ENCODE results near the gene POM121L12. TPM values are rescaled to one million over a fixed set of nuclear protein-coding genes. Genes with fewer than 3 reads are reported as not detected.

POM121L12 gene
- total and polyA plus RNA-seq, 2 of the 4 experiments (the other 2 are of a cell fraction): not detected

DNA sequence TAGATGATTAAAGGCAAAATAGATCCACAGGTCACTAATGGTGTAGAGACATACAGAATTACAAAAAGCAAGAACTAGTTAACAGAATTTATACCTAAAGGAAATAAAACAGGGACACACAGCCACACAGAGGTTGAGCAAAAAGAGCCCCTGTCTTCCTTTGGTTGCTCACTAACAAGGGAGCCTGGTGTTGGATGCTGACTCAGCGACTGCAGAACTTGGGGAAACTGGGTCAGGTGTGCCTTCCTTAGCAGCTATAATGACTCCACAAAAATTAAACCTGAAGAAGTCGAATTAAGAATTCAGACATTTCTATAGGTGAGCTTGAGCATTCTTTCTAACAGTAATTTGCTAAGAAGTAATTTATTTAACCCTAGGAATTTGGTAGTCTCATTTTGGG is 15.0 kb downstream of the POM121L12 start:
- H2BK5ac ChIP-seq (ENCODE audit: low read depth, low read length, poor library complexity, severe bottlenecking): no peak overlapping the region
- no peak for TF ChIP-seq BHLHE40 (IDR thresholded peaks at IDR 0.05; ENCODE audit: low read depth, low read length)
- no peak for TF ChIP-seq FOS (IDR thresholded peaks at IDR 0.05; ENCODE audit: low read depth, low read length)
- no peak for TF ChIP-seq MXI1 (IDR thresholded peaks at IDR 0.05; ENCODE audit: borderline replicate concordance, low read depth, low read length)
- no peak for TF ChIP-seq MAZ (IDR thresholded peaks at IDR 0.05; ENCODE audit: borderline replicate concordance, low read depth, low read length)
- no peak for TF ChIP-seq RAD21 (IDR thresholded peaks at IDR 0.05; ENCODE audit: low read length)
- TF ChIP-seq CEBPB (IDR thresholded peaks at IDR 0.05; ENCODE audit: low read depth, low read length): no peak
- TF ChIP-seq, protein P1, sequence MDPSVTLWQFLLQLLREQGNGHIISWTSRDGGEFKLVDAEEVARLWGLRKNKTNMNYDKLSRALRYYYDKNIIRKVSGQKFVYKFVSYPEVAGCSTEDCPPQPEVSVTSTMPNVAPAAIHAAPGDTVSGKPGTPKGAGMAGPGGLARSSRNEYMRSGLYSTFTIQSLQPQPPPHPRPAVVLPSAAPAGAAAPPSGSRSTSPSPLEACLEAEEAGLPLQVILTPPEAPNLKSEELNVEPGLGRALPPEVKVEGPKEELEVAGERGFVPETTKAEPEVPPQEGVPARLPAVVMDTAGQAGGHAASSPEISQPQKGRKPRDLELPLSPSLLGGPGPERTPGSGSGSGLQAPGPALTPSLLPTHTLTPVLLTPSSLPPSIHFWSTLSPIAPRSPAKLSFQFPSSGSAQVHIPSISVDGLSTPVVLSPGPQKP (IDR thresholded peaks at IDR 0.05; ENCODE audit: borderline replicate concordance, low read depth, low read length): no peak
- TF ChIP-seq SMC3 (IDR thresholded peaks at IDR 0.05; ENCODE audit: low read depth, low read length): no peak
- no peak for TF ChIP-seq NFE2L2 (IDR thresholded peaks at IDR 0.05; ENCODE audit: low read depth, low read length)
- TF ChIP-seq, protein P2, sequence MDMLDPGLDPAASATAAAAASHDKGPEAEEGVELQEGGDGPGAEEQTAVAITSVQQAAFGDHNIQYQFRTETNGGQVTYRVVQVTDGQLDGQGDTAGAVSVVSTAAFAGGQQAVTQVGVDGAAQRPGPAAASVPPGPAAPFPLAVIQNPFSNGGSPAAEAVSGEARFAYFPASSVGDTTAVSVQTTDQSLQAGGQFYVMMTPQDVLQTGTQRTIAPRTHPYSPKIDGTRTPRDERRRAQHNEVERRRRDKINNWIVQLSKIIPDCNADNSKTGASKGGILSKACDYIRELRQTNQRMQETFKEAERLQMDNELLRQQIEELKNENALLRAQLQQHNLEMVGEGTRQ (IDR thresholded peaks at IDR 0.05; ENCODE audit: low read depth, low read length): no peak
- TF ChIP-seq POLR2A (IDR thresholded peaks at IDR 0.05; ENCODE audit: low read depth, low read length): no peak
- TF ChIP-seq, protein P3, sequence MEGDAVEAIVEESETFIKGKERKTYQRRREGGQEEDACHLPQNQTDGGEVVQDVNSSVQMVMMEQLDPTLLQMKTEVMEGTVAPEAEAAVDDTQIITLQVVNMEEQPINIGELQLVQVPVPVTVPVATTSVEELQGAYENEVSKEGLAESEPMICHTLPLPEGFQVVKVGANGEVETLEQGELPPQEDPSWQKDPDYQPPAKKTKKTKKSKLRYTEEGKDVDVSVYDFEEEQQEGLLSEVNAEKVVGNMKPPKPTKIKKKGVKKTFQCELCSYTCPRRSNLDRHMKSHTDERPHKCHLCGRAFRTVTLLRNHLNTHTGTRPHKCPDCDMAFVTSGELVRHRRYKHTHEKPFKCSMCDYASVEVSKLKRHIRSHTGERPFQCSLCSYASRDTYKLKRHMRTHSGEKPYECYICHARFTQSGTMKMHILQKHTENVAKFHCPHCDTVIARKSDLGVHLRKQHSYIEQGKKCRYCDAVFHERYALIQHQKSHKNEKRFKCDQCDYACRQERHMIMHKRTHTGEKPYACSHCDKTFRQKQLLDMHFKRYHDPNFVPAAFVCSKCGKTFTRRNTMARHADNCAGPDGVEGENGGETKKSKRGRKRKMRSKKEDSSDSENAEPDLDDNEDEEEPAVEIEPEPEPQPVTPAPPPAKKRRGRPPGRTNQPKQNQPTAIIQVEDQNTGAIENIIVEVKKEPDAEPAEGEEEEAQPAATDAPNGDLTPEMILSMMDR (conservative IDR thresholded peaks at IDR 0.05; ENCODE audit: low read depth, low read length): no peak
- TF ChIP-seq CHD1 (IDR thresholded peaks at IDR 0.05; ENCODE audit: low read depth, low read length): no peak
- no peak for TF ChIP-seq RCOR1 (IDR thresholded peaks at IDR 0.05; ENCODE audit: insufficient replicate concordance, low read length)
- TF ChIP-seq RFX5 (IDR thresholded peaks at IDR 0.05; ENCODE audit: low read depth, low read length): no peak
- TF ChIP-seq MAFK (IDR thresholded peaks at IDR 0.05; ENCODE audit: low read depth, low read length): no peak
- no peak overlapping the region for H3K18ac ChIP-seq (ENCODE audit: low read depth, low read length)
- ChIA-PET CTCF (no interaction called here), POLR2A (ENCODE audit: unreplicated experiment) (no interaction called here)
- peaks cover 1% of the 10 kb centered on the region; the same call in 1 of the 2 replicates for H3K9me3 ChIP-seq (ENCODE audit: control insufficient read depth, insufficient read depth, low read length)
- no peak overlapping the region for H3K9ac ChIP-seq (ENCODE audit: low read depth, low read length)
- H3K4ac ChIP-seq (ENCODE audit: low read depth, low read length): no peak overlapping the region
- H4K91ac ChIP-seq (ENCODE audit: insufficient read depth, low read depth, low read length): no peak overlapping the region
- no peaks in the 10 kb centered on the region for H3K9me1 ChIP-seq (ENCODE audit: insufficient read depth, low read length)
- H3K4me1 ChIP-seq (ENCODE audit: control insufficient read depth, insufficient read depth, low read length): no peaks in the 10 kb centered on the region
- in situ Hi-C loops (cut with MboI; ENCODE audit: low sequenced_read_pairs) (no loop called here), dilution Hi-C loops (cut with HindIII; ENCODE audit: low sequenced_read_pairs, unreplicated experiment) (no loop called here), intact Hi-C loops (cut with micrococcal nuclease) (no loop called here)
- H3K14ac ChIP-seq (replicated peaks; ENCODE audit: low read depth, low read length): no peak overlapping the region
- H2BK15ac ChIP-seq (ENCODE audit: low read depth, low read length): no peak overlapping the region
- H3K79me1 ChIP-seq (ENCODE audit: low read depth in 1 of 2, low read length in 2 of 2): no peaks in the 10 kb centered on the region
- no peak overlapping the region for H3K4me2 ChIP-seq (ENCODE audit: low read depth, low read length)
- no peak overlapping the region for H2AFZ ChIP-seq (replicated peaks; ENCODE audit: low read length, poor library complexity)
- H3K23ac ChIP-seq (ENCODE audit: low read depth, low read length): no peak overlapping the region
- no peak overlapping the region for H3K27ac ChIP-seq (ENCODE audit: insufficient read depth, low read length)
- H3K36me3 ChIP-seq (ENCODE audit: control insufficient read depth, insufficient read depth, low read length): no peaks in the 10 kb centered on the region
- no peak overlapping the region for H4K8ac ChIP-seq (ENCODE audit: low read depth in 2 of 2, low read length in 2 of 2)
- H2BK120ac ChIP-seq (ENCODE audit: low read depth, low read length): no peak overlapping the region
- ATAC-seq (ENCODE audit: low read depth) (no peak), DNase-seq (no peak)
- no TSS peak for BruUV-seq (replicated peaks)
- no peak overlapping the region for H2AK9ac ChIP-seq (replicated peaks; ENCODE audit: low read depth, low read length, poor library complexity)
- WGBS, 2 experiments (ENCODE audit: extremely low coverage in 2 of 2, insufficient read length in 1 of 2): no CpG with 5 or more reads among the region's 2 CpGs
- no peaks in the 10 kb centered on the region for H3K27me3 ChIP-seq (ENCODE audit: control insufficient read depth, insufficient read depth, low read length)
- no peak overlapping the region for H3K4me3 ChIP-seq (ENCODE audit: insufficient read depth, low read depth, low read length)
- no peaks in the 10 kb centered on the region for H4K20me1 ChIP-seq (ENCODE audit: insufficient read depth, low read length)
- no peak overlapping the region for H2BK20ac ChIP-seq (ENCODE audit: low read depth, low read length)
- no peak overlapping the region for H4K5ac ChIP-seq (ENCODE audit: low read depth, low read length)
- no peak overlapping the region for H3K56ac ChIP-seq (ENCODE audit: extremely low read depth, insufficient read depth, low read length)
- H2AK5ac ChIP-seq (ENCODE audit: low read depth, low read length): no peak overlapping the region
